Measurements from ENCODE around the gene GON4L. TPM values are rescaled to one million over a fixed set of nuclear protein-coding genes. Genes with fewer than 3 reads are reported as not detected.

The GON4L gene
- total RNA-seq, 2 experiments from 2014 or later: 71.0 to 91.9 TPM

- Mint-ChIP-seq H3K4me1 (peaks cover 15% of the 10 kb centered on the region), H3K9me3 (ENCODE audit: low read depth) (no peaks in the 10 kb centered on the region), H3K27me3 (no peaks in the 10 kb centered on the region), H3K27ac (no peak overlapping the region), H3K4me3 (no peak overlapping the region), H3K36me3 (no peaks in the 10 kb centered on the region)
- CTCF ChIA-PET: interaction anchor here (0.5 to 1.3 kb wide), 2 partner anchors 9 to 294 kb away, joined by 3 to 4 read pairs; no protein-coding TSS in a partner anchor
- ATAC-seq (no peak), DNase-seq (no peak)
Measured at GRCh38 chr1:155889566-155889965, 32.6 kb upstream of the GON4L start.

- Mint-ChIP-seq H3K36me3 (no peaks in the 10 kb centered on the region), H3K9me3 (ENCODE audit: low read depth) (no peaks in the 10 kb centered on the region), H3K4me1 (peaks cover 8% of the 10 kb centered on the region), H3K4me3 (no peak overlapping the region), H3K27me3 (no peaks in the 10 kb centered on the region), H3K27ac (no peak overlapping the region)
- no peak for DNase-seq
- ATAC-seq: no peak
- CTCF ChIA-PET: no interaction called here
Measured at GRCh38 chr1:155888481-155888880, 31.5 kb upstream of the GON4L start.

GRCh38 chr1:155884982-155885381 is 28.0 kb upstream of the GON4L start:
- Mint-ChIP-seq H3K36me3 (peaks cover 2% of the 10 kb centered on the region), H3K4me3 (no peak overlapping the region), H3K27ac (no peak overlapping the region), H3K27me3 (no peaks in the 10 kb centered on the region), H3K9me3 (ENCODE audit: low read depth) (no peaks in the 10 kb centered on the region), H3K4me1 (no peaks in the 10 kb centered on the region)
- ATAC-seq: no peak
- CTCF ChIA-PET: interaction anchor here (0.6 kb wide), 1 partner anchor 16 kb away, joined by 3 read pairs; no protein-coding TSS in a partner anchor
- DNase-seq: no peak

- no peak for DNase-seq
- Mint-ChIP-seq H3K9me3 (ENCODE audit: low read depth) (no peaks in the 10 kb centered on the region), H3K27ac (no peak overlapping the region), H3K27me3 (no peaks in the 10 kb centered on the region), H3K4me3 (no peak overlapping the region), H3K4me1 (no peaks in the 10 kb centered on the region), H3K36me3 (peaks cover 2% of the 10 kb centered on the region)
- ATAC-seq: no peak
- CTCF ChIA-PET: interaction anchor here (0.6 to 1.0 kb wide), 2 partner anchors 12 to 15 kb away, joined by 3 read pairs; no protein-coding TSS in a partner anchor
Measured at GRCh38 chr1:155884031-155884960, 27.3 kb upstream of the GON4L start.

GRCh38 chr1:155882766-155883165 is 25.8 kb upstream of the GON4L start:
- CTCF ChIA-PET: interaction anchor here (0.6 kb wide), 1 partner anchor 66 kb away, joined by 3 read pairs; no protein-coding TSS in a partner anchor
- Mint-ChIP-seq H3K9me3 (ENCODE audit: low read depth) (no peaks in the 10 kb centered on the region), H3K4me1 (no peaks in the 10 kb centered on the region), H3K27me3 (no peaks in the 10 kb centered on the region), H3K4me3 (no peak overlapping the region), H3K27ac (no peak overlapping the region), H3K36me3 (peaks cover 2% of the 10 kb centered on the region)
- DNase-seq: no peak
- ATAC-seq: no peak

- Mint-ChIP-seq H3K4me1 (no peaks in the 10 kb centered on the region), H3K27ac (no peak overlapping the region), H3K4me3 (no peak overlapping the region), H3K9me3 (ENCODE audit: low read depth) (no peaks in the 10 kb centered on the region), H3K36me3 (peaks cover 2% of the 10 kb centered on the region), H3K27me3 (no peaks in the 10 kb centered on the region)
- DNase-seq: no peak
- CTCF ChIA-PET: no interaction called here
- no peak for ATAC-seq
Measured at GRCh38 chr1:155882235-155882634, 25.2 kb upstream of the GON4L start.

- CTCF ChIA-PET: no interaction called here
- no peak for ATAC-seq
- Mint-ChIP-seq H3K27ac (no peak overlapping the region), H3K9me3 (ENCODE audit: low read depth) (no peaks in the 10 kb centered on the region), H3K27me3 (no peaks in the 10 kb centered on the region), H3K4me1 (no peaks in the 10 kb centered on the region), H3K4me3 (no peak overlapping the region), H3K36me3 (peaks cover 2% of the 10 kb centered on the region)
- no peak for DNase-seq
Measured at GRCh38 chr1:155880950-155881349, 23.9 kb upstream of the GON4L start.

GRCh38 chr1:155880251-155880650 is 23.2 kb upstream of the GON4L start:
- no peak overlapping the region for H3K4me3 Mint-ChIP-seq
- H3K9me3 Mint-ChIP-seq (ENCODE audit: low read depth): no peaks in the 10 kb centered on the region
- peaks cover 4% of the 10 kb centered on the region for H3K36me3 Mint-ChIP-seq
- CTCF ChIA-PET: no interaction called here
- no peaks in the 10 kb centered on the region for H3K4me1 Mint-ChIP-seq
- H3K27me3 Mint-ChIP-seq: no peaks in the 10 kb centered on the region
- no peak for ATAC-seq
- no peak overlapping the region for H3K27ac Mint-ChIP-seq
- no peak for DNase-seq

- CTCF ChIA-PET: interaction anchor here (0.6 to 1.4 kb wide), 2 partner anchors 16 to 255 kb away, joined by 3 to 4 read pairs; no protein-coding TSS in a partner anchor
- Mint-ChIP-seq H3K4me1 (no peaks in the 10 kb centered on the region), H3K27ac (no peak overlapping the region), H3K9me3 (ENCODE audit: low read depth) (no peaks in the 10 kb centered on the region), H3K36me3 (peaks cover 4% of the 10 kb centered on the region), H3K4me3 (no peak overlapping the region), H3K27me3 (no peaks in the 10 kb centered on the region)
- DNase-seq (no peak), ATAC-seq (no peak)
Measured at GRCh38 chr1:155877945-155878344, 20.9 kb upstream of the GON4L start.

- ATAC-seq: no peak
- no peak for DNase-seq
- H3K4me3 Mint-ChIP-seq: no peak overlapping the region
Measured at GRCh38 chr1:155873860-155874259, 16.8 kb upstream of the GON4L start.

GRCh38 chr1:155872527-155872926 is 15.5 kb upstream of the GON4L start:
- Mint-ChIP-seq H3K27me3 (no peaks in the 10 kb centered on the region), H3K36me3 (peaks cover 7% of the 10 kb centered on the region), H3K4me1 (no peaks in the 10 kb centered on the region), H3K9me3 (ENCODE audit: low read depth) (no peaks in the 10 kb centered on the region), H3K27ac (no peak overlapping the region), H3K4me3 (no peak overlapping the region)
- ATAC-seq: no peak
- CTCF ChIA-PET: interaction anchor here (1.1 kb wide), 1 partner anchor 12 kb away, joined by 3 read pairs; no protein-coding TSS in a partner anchor
- no peak for DNase-seq

More at GRCh38 chr1:155873860-155874259, 16.8 kb upstream of the GON4L start:
- H3K9me3 Mint-ChIP-seq (ENCODE audit: low read depth): no peaks in the 10 kb centered on the region
- CTCF ChIA-PET: no interaction called here
- peaks cover 5% of the 10 kb centered on the region for H3K36me3 Mint-ChIP-seq
- H3K27me3 Mint-ChIP-seq: no peaks in the 10 kb centered on the region
- no peak overlapping the region for H3K27ac Mint-ChIP-seq
- H3K4me1 Mint-ChIP-seq: no peaks in the 10 kb centered on the region

- CTCF ChIA-PET: interaction anchor here (0.5 to 1.1 kb wide), 2 partner anchors 13 to 466 kb away, joined by 3 read pairs; no protein-coding TSS in a partner anchor
- Mint-ChIP-seq H3K4me1 (no peaks in the 10 kb centered on the region), H3K4me3 (no peak overlapping the region), H3K36me3 (peaks cover 8% of the 10 kb centered on the region), H3K27ac (no peak overlapping the region), H3K9me3 (ENCODE audit: low read depth) (no peaks in the 10 kb centered on the region), H3K27me3 (no peaks in the 10 kb centered on the region)
- no peak for DNase-seq
- no peak for ATAC-seq
Measured at GRCh38 chr1:155871390-155871789, 14.4 kb upstream of the GON4L start.

GRCh38 chr1:155867766-155868165 is 10.8 kb upstream of the GON4L start:
- H3K27ac Mint-ChIP-seq: no peak overlapping the region
- H3K9me3 Mint-ChIP-seq (ENCODE audit: low read depth): no peaks in the 10 kb centered on the region
- CTCF ChIA-PET: no interaction called here
- ATAC-seq: no peak
- H3K4me3 Mint-ChIP-seq: no peak overlapping the region
- DNase-seq: no peak
- no peaks in the 10 kb centered on the region for H3K27me3 Mint-ChIP-seq
- peaks cover 6% of the 10 kb centered on the region for H3K36me3 Mint-ChIP-seq
- no peaks in the 10 kb centered on the region for H3K4me1 Mint-ChIP-seq

GRCh38 chr1:155864393-155864792 is 7.4 kb upstream of the GON4L start:
- H3K27me3 Mint-ChIP-seq: no peaks in the 10 kb centered on the region
- no peak overlapping the region for H3K27ac Mint-ChIP-seq
- no peak for DNase-seq
- ATAC-seq: no peak
- peaks cover 8% of the 10 kb centered on the region for H3K36me3 Mint-ChIP-seq
- peaks cover 19% of the 10 kb centered on the region for H3K4me1 Mint-ChIP-seq
- no peaks in the 10 kb centered on the region for H3K9me3 Mint-ChIP-seq (ENCODE audit: low read depth)
- CTCF ChIA-PET: no interaction called here
- H3K4me3 Mint-ChIP-seq: no peak overlapping the region
